CD4-positive, alpha-beta T cell treated with Interleukin-21 for 1 hour (primary cell): ENCODE measurements around the gene PELO.
"Not testable (repeated sequence)": the region's sequence is repeated elsewhere in the genome, so short reads cannot be mapped to it uniquely, and the experiment has no call there.

ENCODE experiments used
- DNase-seq: peaks from one replicate; pipeline ENCODE4 v3.0.0-alpha.2; 2020

Gene PELO

DNA sequence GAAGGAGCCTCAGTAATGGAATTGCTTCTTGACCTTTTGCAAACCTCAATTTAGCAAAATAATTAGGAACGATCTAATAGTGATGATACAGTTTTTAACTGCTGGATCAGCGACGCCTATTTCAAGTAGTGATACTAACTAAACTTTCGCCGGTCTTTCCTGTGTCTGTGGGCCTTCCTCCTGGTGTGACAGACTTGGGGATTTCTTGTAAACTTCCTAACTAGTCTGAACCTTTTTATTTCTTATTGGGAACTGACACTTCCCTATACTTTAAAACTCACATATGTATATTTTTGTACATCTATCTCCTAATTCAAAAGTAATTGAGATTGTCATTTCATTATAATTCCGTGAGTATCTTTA, 15.2 kb downstream of the PELO start:
- DNase-seq, result no peak

- DNase-seq, result no peak
Observed at GRCh38 chr5:52804387-52804791, 16.7 kb downstream of the PELO start.

GRCh38 chr5:52804981-52805380, 17.3 kb downstream of the PELO start:
- no peak for DNase-seq

DNA sequence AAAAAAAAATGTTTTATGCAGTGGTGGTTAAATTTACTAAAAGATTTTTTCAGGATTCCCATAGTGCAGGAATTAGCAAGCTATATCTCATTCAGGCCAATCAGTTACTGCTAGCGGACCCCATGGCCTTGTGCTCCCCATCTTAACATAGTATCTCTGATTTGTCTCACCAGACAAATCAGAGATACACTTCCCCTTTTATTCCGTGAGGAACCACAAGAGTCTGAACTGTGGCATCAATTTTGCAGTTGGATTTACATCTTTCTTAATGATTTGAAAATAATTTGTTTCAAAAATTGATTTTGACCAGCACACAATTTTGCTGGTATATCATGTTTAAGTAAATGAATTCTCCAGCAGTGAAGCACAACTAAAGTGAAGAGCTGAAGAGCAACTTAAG, 17.9 kb downstream of the PELO start:
- DNase-seq, result no peak

- DNase-seq, result no peak
Observed at GRCh38 chr5:52807037-52807436, 19.3 kb downstream of the PELO start.

DNA sequence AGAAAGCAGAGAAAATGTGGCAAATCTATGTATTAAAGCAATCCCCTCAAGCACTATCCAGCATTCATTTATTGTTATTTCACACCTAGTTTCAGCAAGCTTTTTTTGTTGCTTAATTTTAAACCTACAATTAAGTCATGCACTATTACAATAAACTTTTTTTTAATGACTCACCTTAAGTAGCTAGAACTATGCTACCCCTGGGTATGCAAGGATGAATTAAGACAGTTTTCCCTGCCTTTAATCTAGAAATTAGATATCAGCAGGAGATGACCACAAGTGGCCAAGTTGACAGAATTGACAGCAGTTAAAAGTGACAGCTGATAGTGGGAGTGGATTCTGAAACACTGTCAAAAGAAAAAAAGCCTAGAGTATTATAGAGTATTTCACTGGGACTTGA, 20.0 kb downstream of the PELO start:
- no peak for DNase-seq

- DNase-seq, result no peak
Observed at GRCh38 chr5:52808316-52808901, 20.7 kb downstream of the PELO start.

DNA sequence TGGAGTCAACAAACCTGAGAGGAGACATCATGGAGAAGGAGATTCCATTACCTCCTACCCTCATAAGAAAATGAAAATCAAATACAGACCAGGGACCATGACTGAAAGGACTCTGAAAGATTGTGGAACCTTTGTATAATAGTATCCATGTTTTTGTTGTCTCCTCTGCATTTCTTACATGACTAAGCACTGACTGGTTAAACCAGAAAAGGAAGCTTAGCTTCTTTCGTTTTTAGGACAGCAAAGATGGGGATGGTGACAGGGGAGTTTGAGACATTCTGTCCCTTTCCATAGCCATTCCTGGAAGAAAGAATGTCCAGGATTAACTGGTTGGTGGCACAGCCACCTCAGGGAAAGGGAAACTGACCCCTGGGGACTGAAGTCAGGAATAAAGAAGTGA, 22.2 kb downstream of the PELO start:
- no peak for DNase-seq

- DNase-seq, result no peak
Observed at GRCh38 chr5:52810426-52810825, 22.7 kb downstream of the PELO start.

- no peak for DNase-seq
Observed at GRCh38 chr5:52811067-52811749, 23.5 kb downstream of the PELO start.

- DNase-seq, result no peak
Observed at GRCh38 chr5:52814352-52815148, 26.8 kb downstream of the PELO start.

DNA sequence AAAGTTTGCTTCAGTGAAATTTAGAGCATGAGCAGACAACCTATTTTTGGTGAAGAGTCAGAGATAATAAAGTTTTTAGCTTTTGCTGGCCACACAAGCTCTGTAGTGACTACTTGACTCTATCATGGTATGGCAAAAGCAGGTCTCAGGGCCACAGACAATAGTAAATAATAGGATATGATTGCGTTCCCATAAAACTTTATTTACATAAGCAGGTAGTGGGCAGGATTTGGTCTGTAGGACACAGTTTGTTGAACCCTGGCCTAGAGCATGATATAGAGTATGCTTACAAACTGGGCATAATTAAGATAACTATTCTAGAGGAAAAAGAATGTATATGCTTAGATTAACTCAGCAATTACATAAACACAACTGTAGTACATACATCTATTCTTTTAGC, 30.1 kb downstream of the PELO start:
- no peak for DNase-seq

GRCh38 chr5:52818360-52818759, 30.6 kb downstream of the PELO start:
- no peak for DNase-seq

- not testable (repeated sequence) for DNase-seq
Observed at GRCh38 chr5:52818807-52819206, 31.1 kb downstream of the PELO start.

GRCh38 chr5:52821901-52822300, 34.2 kb downstream of the PELO start:
- no peak for DNase-seq

GRCh38 chr5:52822437-52822836, 34.7 kb downstream of the PELO start:
- no peak for DNase-seq

DNA sequence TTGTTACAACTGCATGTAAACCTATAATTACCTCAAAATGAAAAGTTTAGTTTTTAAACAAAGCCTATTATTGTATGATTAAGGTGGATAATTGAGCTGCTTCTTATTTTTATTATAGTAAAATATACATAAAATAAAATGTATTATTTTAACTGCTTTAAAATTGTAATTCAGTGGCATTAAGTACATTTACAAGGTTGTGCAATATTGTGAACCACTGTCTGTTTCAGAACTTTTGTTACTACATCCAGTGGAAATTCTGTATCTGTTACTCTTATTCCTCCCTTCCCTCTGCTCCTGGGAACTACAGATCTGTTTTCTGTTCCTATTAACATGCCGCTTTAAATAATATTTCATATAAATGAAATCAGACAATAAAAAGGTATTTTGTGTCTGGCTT, 37.1 kb downstream of the PELO start:
- DNase-seq, result no peak

DNA sequence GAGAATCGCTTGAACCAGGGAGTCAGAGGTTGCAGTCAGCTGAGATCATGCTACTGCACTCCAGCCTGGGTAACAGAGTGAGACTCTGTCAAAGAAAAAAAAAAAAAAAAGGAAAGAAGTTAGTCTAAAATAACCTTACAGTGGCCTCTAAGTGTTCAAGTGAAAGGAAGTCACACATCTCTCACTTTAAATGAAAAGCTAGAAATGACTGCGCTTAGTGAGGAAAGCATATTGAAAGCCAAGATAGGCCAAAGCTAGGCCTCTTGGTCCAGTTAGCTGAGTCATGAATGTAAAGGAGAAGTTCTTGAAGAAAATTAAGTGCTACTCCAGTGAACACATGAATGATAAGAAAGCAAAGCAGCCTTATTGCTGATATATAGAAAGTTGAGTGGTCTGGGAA, 38.1 kb downstream of the PELO start:
- DNase-seq, result no peak

- no peak for DNase-seq
Observed at GRCh38 chr5:52827815-52828214, 40.1 kb downstream of the PELO start.

DNA sequence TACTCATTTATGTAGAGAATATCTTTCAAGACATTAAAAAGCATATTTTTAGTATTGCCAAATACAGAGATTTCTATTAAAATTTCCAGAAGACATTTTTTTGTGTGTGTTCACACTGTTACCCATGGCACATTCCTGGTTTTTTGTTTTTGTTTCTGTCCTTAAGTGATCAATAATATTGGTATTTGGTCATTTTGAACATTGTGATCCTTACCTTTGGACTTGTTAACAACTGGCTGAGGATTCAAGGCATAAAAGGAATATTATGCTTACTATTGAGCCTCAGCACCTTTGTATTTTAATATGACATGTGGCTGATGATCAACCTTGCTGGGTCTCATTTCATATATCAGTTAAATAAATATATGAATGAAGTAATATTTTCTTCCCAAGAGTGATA, 41.9 kb downstream of the PELO start:
- DNase-seq, result no peak

DNA sequence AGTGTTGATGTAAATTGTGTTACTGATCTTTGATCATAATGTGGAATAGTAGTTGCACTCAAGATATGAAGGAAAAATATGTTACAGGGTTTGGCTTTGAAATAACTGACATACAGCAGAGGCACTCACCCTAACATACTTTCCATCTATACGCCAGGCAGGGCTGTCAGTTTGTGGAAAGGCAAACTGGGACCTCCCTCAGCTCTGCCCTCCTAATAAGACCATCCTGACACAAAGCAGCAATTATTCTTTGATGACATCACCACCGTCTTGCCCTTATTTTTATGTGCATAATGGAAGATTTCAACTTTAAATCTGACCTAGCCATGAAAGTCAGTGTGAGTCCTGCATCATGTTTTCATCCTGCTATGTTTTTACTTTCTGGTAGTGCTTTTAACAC, 42.9 kb downstream of the PELO start:
- DNase-seq, result no peak

DNA sequence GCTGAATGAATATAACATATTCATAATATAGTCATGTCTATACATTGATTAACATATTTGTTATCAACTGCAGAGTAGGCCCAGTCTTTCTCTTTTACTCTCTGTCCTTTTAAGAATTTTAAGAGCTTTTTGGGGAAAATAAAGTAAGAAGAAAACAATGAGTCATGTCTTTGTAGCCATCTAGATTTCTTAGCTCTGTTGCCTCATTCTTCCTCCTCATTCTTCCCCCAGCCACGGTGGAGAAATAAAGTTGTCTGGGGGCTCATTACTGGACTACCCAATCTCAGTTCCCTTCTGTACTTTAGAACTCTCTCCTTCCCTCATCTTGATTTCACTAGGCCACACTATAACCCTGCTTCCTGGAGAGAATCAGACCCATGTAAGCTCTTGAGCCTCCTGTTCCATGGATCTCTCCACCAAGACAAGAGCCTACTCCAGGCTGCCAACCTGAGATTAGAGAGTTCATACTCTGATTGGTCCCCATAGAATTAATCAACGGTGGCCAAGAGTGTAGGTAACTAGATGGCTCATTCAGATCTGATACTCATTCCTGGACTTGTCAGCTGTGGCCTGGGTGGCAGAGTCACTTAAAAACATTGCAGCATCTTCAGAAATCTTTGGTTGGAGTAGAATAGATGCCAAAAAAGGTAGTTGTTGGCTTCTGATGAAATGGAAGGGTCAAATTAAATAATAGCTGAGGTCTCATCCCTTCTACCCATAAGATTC, 44.2 kb downstream of the PELO start:
- no peak for DNase-seq

GRCh38 chr5:52834320-52834719, 46.6 kb downstream of the PELO start:
- DNase-seq, result no peak

DNA sequence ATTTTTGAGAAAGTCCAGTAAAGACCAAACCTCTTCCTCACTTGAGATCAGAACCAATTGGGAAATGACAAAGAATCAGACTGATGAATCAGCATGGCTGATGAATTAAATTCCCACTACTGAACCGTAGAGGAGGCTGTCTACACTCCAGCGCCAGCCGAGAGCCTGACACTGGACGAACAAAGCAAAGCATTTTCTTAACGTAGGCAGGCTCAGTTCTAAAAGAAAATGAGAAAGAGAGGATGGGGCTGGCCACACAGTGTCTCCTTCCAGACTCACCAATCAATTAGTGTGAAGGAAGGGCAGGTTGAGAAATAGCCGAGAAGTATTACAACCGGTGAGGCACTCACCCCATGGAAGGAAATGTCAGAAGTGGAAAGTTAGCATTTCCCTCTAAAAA, 49.4 kb downstream of the PELO start:
- no peak for DNase-seq
